A549 (cell line): ENCODE results near the gene DOK5. TPM values are rescaled to one million over a fixed set of nuclear protein-coding genes. Genes with fewer than 3 reads are reported as not detected.

ENCODE experiments used
- ATAC-seq, 2 experiments: fragments of 200-7000 bp in 1 of 2; fragments of >200 bp in 1 of 2; cut with Nextera tagmentation in 1 of 2; cut with Tn5 transposase in 1 of 2; 3 replicates each; pipeline versions ENCODE4 v1.8.0 to v1.9.1; 2018 to 2020; ENCODE audit warnings: mild to moderate bottlenecking in 1 of 2, moderate library complexity in 1 of 2
- CTCF ChIA-PET: fragments of 300-600 bp; sonication (Branson Sonifier 250); formaldehyde crosslinking; extraction: SDS; loops from one replicate; lab custom pipeline; 2021; ENCODE audit warnings: antibody characterized with exemption, inconsistent platforms; lab: Yijun Ruan, JAX
- POLR2A ChIA-PET: fragments of 350-600 bp; formaldehyde crosslinking; extraction: SDS; loops from one replicate; lab custom pipeline; 2021; ENCODE audit warnings: antibody characterized with exemption, inconsistent platforms; lab: Yijun Ruan, JAX
- DNase-seq, 2 experiments: peaks; one replicate each; pipeline versions ENCODE4 v3.0.0 to v3.0.0-alpha.2; 2011 to 2016; ENCODE audit warnings: low read depth in 1 of 2, low spot score in 1 of 2
- FAIRE-seq: peaks from 2 replicates; lab custom pipeline; 2011; peaks lifted over from hg19 to GRCh38; lab: Jason Lieb, UNC
- H3K27ac ChIP-seq, 2 experiments: fragments of >200 bp; sonication (Bioruptor Twin); formaldehyde crosslinking; 3 replicates each; pipeline ENCODE4 v1.5.1; 2016 to 2017
- H3K4me1 ChIP-seq: fragments of >200 bp; sonication (Bioruptor Twin); formaldehyde crosslinking; 3 replicates; pipeline ENCODE4 v1.6.1; 2016
- H3K4me2 ChIP-seq: fragments of >200 bp; sonication (Bioruptor Twin); formaldehyde crosslinking; 3 replicates; pipeline ENCODE4 v1.6.1; 2016
- H3K4me3 ChIP-seq: fragments of >200 bp; sonication (Bioruptor Twin); formaldehyde crosslinking; 3 replicates; pipeline ENCODE4 v1.5.1; 2016
- H3K9me3 ChIP-seq: fragments of >200 bp; sonication (Bioruptor Twin); formaldehyde crosslinking; 3 replicates; pipeline ENCODE4 v1.6.1; 2016
- CHD2 ChIP-seq: fragments of 150-350 bp; IDR thresholded peaks from 2 replicates; pipeline ENCODE4 v1.6.1; 2014; ENCODE audit warnings: low read length; ENCODE audit not compliant: partially characterized antibody
- CHD4 ChIP-seq: fragments of 200-600 bp; sonication (generic); IDR thresholded peaks from 2 replicates; pipeline ENCODE4 v1.6.1; 2016; ENCODE audit warnings: antibody characterized with exemption, mild to moderate bottlenecking, borderline replicate concordance
- EHMT2 ChIP-seq: fragments of 200-600 bp; sonication (generic); IDR thresholded peaks from 2 replicates; pipeline ENCODE4 v1.6.1; 2016; ENCODE audit warnings: antibody characterized with exemption, low read depth, mild to moderate bottlenecking, moderate library complexity
- FOXS1 ChIP-seq: fragments of 250-450 bp; sonication (Bioruptor Pico); IDR thresholded peaks from 2 replicates; pipeline ENCODE4 v1.5.0; 2020; ENCODE audit warnings: mild to moderate bottlenecking, moderate library complexity
- HOXB13 ChIP-seq: fragments of 250-450 bp; sonication (Bioruptor Pico); IDR thresholded peaks from 2 replicates; pipeline ENCODE4 v1.5.0; 2020; ENCODE audit warnings: low read depth, mild to moderate bottlenecking, moderate library complexity
- JUNB ChIP-seq: fragments of >200 bp; sonication (Bioruptor Twin); formaldehyde crosslinking; IDR thresholded peaks from 2 replicates; pipeline ENCODE4 v1.6.1; 2016
- KDM5A ChIP-seq: fragments of 200-600 bp; sonication (generic); IDR thresholded peaks from 2 replicates; pipeline ENCODE4 v1.6.1; 2016; ENCODE audit warnings: antibody characterized with exemption, mild to moderate bottlenecking
- MAFK ChIP-seq: fragments of 450-650 bp; IDR thresholded peaks from 2 replicates; pipeline ENCODE4 v1.6.1; 2014; ENCODE audit not compliant: partially characterized antibody
- PHF8 ChIP-seq: fragments of 200-600 bp; sonication (generic); IDR thresholded peaks from 2 replicates; pipeline ENCODE4 v1.6.1; 2016; ENCODE audit warnings: low read depth, mild to moderate bottlenecking, antibody characterized with exemption, moderate library complexity, borderline replicate concordance
- RNF2 ChIP-seq: fragments of 200-600 bp; sonication (generic); IDR thresholded peaks from 2 replicates; pipeline ENCODE4 v1.6.1; 2016; ENCODE audit warnings: low read depth, mild to moderate bottlenecking, antibody characterized with exemption, moderate library complexity, borderline replicate concordance
- SREBF2 ChIP-seq: fragments of 450-650 bp; IDR thresholded peaks from 2 replicates; pipeline ENCODE4 v1.6.1; 2014; ENCODE audit warnings: mild to moderate bottlenecking, moderate library complexity
- ZC3H11A ChIP-seq: fragments of 450-650 bp; IDR thresholded peaks from 2 replicates; pipeline ENCODE4 v1.6.1; 2014; ENCODE audit warnings: antibody characterized with exemption, mild to moderate bottlenecking
- WGBS: methylation state at CpG from one replicate; pipeline ENCODE4 v1.1.6; 2017; ENCODE audit errors: missing lambda C conversion rate; 5-methylcytosine and 5-hydroxymethylcytosine counted together
- polyA plus RNA-seq, 4 experiments: library from polyadenylated mRNA; depleted of rRNA in 3 of 4; stranded (reverse); fragments of >200 nt; fragmentation: RNase III in 1 of 4; extraction: RNeasy Plus Mini Kit Qiagen cat#74134 plus additional on column Dnase treatment in 1 of 4; gene quantifications; 2 replicates in 3 of 4; 3 replicates in 1 of 4; pipeline ENCODE4 v1.2.3, GENCODE V29; 2011 to 2017
- TF ChIP-seq, protein P1 (sequence below): fragments of 450-650 bp; IDR thresholded peaks from 2 replicates; pipeline ENCODE4 v1.6.1; 2014; ENCODE audit warnings: antibody characterized with exemption
- TF ChIP-seq, protein P2 (sequence below): fragments of 250-450 bp; sonication (Bioruptor Pico); IDR thresholded peaks from 2 replicates; pipeline ENCODE4 v1.5.0; 2020; ENCODE audit warnings: low read depth, mild to moderate bottlenecking, moderate library complexity
- TF ChIP-seq, protein P3 (sequence below): fragments of >200 bp; sonication (Bioruptor Twin); formaldehyde crosslinking; IDR thresholded peaks from 2 replicates; pipeline ENCODE4 v1.6.1; 2016
- TF ChIP-seq, protein P4 (sequence below): fragments of >200 bp; sonication (Bioruptor Twin); formaldehyde crosslinking; IDR thresholded peaks from 3 replicates; pipeline ENCODE4 v1.5.1; 2016

The DOK5 gene
- polyA plus RNA-seq, 2 of the 4 experiments (the other 2 are of a cell fraction): not detected

DNA sequence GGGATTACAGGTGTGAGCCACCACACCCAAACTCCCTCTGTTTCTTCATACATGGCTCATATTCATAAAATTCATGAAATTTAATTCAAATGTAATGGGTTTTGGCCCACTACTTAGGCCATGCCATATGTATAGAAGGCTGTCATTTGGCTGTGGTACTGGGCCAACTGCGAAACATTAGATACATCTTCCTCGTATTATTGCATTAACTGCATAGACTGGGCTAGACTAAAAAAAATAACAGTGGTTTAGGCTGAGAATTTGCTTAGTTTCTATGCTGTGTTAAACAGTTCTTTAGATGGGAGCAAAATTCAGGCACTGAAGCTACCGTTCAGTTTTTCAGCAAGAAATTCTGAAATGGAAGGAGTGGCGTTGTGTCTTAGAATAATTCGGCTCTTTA lies 133.6 kb downstream of the DOK5 start:
- ChIA-PET POLR2A (no interaction called here), CTCF (no interaction called here)
- H3K4me3 ChIP-seq: no peak overlapping the region
- no peaks in the 10 kb centered on the region for H3K9me3 ChIP-seq
- no peaks in the 10 kb centered on the region for H3K4me1 ChIP-seq
- FAIRE-seq: no peak
- DNase-seq: no peak
- TF ChIP-seq ZC3H11A: no peak
- no peak overlapping the region for H3K27ac ChIP-seq
- H3K4me2 ChIP-seq: no peak overlapping the region
- WGBS: 63% methylated on average over 5 of the region's 5 CpGs
- ATAC-seq: no peak

DNA sequence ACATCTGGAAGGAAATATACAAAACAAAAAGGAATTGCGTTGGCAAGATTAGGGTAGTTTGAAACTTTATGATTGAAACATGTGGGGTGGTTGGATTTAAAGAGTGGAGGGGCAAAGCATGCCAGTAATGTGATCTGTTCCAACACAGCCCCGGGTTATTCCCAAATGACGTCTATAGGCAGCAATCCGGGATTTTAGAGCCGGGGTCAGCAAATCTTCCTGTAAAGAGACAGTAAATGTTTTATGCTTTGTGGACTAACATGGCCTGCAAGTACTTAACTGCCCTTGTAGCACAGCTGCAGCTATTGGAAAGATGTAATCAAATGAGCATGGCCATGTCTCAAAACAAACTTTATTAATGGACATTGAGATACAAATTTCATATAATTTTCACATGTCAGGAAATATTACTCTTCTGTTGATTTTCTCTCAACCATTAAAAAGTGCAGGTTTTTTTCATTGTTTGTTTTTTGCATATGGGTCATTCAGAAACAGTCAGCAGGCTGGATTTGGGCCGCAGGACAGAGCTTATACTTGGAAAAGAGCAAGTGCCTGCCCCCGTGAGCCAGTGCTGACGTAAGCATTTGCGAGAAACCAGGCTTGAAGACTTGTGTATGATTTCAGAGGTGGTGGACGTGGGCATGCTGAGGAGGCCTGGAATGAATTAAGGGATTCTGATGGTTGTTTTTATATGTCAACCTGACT lies 136.5 kb downstream of the DOK5 start:
- TF ChIP-seq, protein P1, sequence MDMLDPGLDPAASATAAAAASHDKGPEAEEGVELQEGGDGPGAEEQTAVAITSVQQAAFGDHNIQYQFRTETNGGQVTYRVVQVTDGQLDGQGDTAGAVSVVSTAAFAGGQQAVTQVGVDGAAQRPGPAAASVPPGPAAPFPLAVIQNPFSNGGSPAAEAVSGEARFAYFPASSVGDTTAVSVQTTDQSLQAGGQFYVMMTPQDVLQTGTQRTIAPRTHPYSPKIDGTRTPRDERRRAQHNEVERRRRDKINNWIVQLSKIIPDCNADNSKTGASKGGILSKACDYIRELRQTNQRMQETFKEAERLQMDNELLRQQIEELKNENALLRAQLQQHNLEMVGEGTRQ: no peak
- TF ChIP-seq KDM5A: no peak
- no peak for TF ChIP-seq HOXB13 (CRISPR knock-in tag)
- no peak for TF ChIP-seq CHD4
- no peak for TF ChIP-seq ZC3H11A
- no peaks in the 10 kb centered on the region for H3K4me1 ChIP-seq
- no peak overlapping the region for H3K4me2 ChIP-seq
- no peak overlapping the region for H3K4me3 ChIP-seq
- FAIRE-seq: no peak
- DNase-seq: no peak
- no peak overlapping the region for H3K27ac ChIP-seq
- ChIA-PET POLR2A (no interaction called here), CTCF (interaction anchor here (0.6 kb wide), 1 partner anchor 152 kb away, joined by 3 read pairs; no protein-coding TSS in a partner anchor)
- ATAC-seq: no peak
- WGBS: 45% methylated on average over 10 of the region's 10 CpGs
- no peaks in the 10 kb centered on the region for H3K9me3 ChIP-seq

DNA sequence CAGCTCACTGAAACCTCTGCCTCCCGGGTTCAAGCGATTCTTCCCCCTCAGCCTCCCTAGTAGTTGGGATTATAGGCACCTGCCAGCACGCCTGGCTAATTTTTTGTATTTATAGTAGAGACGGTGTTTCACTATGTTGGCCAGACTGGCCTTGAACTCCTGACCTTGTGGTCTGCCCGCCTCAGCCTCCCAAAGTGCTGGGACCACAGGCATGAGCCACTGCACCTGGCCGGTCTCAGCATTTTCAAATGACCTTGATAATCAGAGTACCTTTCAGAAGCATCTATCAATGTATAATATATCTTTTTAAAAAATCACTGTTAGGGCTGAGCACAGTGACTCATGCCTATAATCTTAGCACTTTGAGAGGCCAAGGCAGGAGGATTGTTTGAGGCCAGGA lies 143.0 kb downstream of the DOK5 start:
- DNase-seq (no peak), ATAC-seq (no peak), FAIRE-seq (no peak)
- TF ChIP-seq JUNB: no peak
- no peak for TF ChIP-seq CHD2
- TF ChIP-seq, protein P2, sequence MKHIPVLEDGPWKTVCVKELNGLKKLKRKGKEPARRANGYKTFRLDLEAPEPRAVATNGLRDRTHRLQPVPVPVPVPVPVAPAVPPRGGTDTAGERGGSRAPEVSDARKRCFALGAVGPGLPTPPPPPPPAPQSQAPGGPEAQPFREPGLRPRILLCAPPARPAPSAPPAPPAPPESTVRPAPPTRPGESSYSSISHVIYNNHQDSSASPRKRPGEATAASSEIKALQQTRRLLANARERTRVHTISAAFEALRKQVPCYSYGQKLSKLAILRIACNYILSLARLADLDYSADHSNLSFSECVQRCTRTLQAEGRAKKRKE (CRISPR knock-in tag): no peak
- Histone ChIP-seq H3K4me1 (no peaks in the 10 kb centered on the region), H3K9me3 (no peaks in the 10 kb centered on the region), H3K27ac (no peak overlapping the region), H3K4me3 (no peak overlapping the region), H3K4me2 (no peak overlapping the region)
- ChIA-PET CTCF (no interaction called here), POLR2A (no interaction called here)
- WGBS: 44% methylated on average over 6 of the region's 6 CpGs

DNA sequence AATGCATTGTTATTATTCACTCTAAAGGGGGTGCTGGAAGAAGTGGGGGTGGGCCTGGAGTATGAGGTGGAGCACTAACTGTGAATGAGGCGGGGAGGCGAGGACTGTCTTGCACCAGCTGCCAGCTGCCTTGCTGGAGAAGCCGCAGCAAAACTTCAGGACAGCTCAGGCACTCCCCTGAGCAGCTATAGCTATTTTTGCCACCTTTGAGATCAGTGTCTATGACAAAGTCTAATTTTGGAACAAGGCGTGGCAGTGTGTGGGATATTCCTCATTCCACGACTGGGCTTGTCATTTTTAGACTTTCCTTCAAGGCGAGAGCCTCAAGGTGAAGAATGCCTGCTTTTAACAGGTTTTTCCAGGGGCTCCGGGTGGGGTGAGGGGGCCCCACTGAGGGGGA lies 143.8 kb downstream of the DOK5 start:
- FAIRE-seq (no peak), DNase-seq (peak in 1 of 2 experiments; percentile 7), ATAC-seq (no peak; a peak in 2 of 6 replicates)
- POLR2A ChIA-PET: no interaction called here
- 6% methylated on average over 7 of the region's 7 CpGs for WGBS
- H3K4me2 ChIP-seq: no peak overlapping the region
- no peaks in the 10 kb centered on the region for H3K9me3 ChIP-seq
- H3K4me1 ChIP-seq: no peaks in the 10 kb centered on the region
- CTCF ChIA-PET: interaction anchor here (0.6 kb wide), 1 partner anchor 419 kb away, joined by 3 read pairs; no protein-coding TSS in a partner anchor
- TF ChIP-seq FOXS1: no peak
- no peak for TF ChIP-seq PHF8
- no peak overlapping the region for H3K27ac ChIP-seq
- no peak overlapping the region for H3K4me3 ChIP-seq

DNA sequence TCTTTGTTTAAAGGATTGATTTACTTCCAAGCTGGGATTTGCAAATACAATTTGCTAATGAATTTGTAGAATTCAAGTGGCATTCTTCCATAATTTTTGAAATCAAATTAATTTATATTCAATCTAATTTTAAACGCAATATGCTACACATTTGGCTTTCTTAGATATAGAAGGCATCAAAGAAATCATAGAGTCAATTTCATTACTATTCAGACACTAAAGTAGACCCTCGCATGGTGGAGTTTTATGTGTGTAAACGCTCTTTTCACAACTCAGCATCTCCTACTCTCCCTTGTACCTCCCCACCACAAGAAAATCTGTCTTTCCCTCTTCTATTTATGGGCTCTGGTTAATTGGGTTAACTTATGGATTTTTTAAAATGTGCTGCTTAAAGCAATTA lies 144.3 kb downstream of the DOK5 start:
- no peak for FAIRE-seq

More for the DNA sequence above, 144.3 kb downstream of the DOK5 start:
- no peak overlapping the region for H3K4me3 ChIP-seq
- ChIA-PET CTCF (interaction anchor here (0.6 kb wide), 1 partner anchor 420 kb away, joined by 3 read pairs; no protein-coding TSS in a partner anchor), POLR2A (no interaction called here)
- ATAC-seq (no peak), DNase-seq (no peak)
- no peak overlapping the region for H3K4me2 ChIP-seq
- no peak overlapping the region for H3K27ac ChIP-seq
- TF ChIP-seq, protein P3, sequence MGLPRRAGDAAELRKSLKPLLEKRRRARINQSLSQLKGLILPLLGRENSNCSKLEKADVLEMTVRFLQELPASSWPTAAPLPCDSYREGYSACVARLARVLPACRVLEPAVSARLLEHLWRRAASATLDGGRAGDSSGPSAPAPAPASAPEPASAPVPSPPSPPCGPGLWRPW: no peak
- TF ChIP-seq RNF2 (no peak), EHMT2 (no peak), MAFK (no peak), CHD4 (no peak), SREBF2 (no peak)
- TF ChIP-seq, protein P4, sequence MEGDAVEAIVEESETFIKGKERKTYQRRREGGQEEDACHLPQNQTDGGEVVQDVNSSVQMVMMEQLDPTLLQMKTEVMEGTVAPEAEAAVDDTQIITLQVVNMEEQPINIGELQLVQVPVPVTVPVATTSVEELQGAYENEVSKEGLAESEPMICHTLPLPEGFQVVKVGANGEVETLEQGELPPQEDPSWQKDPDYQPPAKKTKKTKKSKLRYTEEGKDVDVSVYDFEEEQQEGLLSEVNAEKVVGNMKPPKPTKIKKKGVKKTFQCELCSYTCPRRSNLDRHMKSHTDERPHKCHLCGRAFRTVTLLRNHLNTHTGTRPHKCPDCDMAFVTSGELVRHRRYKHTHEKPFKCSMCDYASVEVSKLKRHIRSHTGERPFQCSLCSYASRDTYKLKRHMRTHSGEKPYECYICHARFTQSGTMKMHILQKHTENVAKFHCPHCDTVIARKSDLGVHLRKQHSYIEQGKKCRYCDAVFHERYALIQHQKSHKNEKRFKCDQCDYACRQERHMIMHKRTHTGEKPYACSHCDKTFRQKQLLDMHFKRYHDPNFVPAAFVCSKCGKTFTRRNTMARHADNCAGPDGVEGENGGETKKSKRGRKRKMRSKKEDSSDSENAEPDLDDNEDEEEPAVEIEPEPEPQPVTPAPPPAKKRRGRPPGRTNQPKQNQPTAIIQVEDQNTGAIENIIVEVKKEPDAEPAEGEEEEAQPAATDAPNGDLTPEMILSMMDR: no peak
- TF ChIP-seq, protein P1: no peak
- H3K4me1 ChIP-seq: no peaks in the 10 kb centered on the region
- no peaks in the 10 kb centered on the region for H3K9me3 ChIP-seq
- WGBS: 50% methylated on average over 3 of the region's 3 CpGs
